Ovary (tissue), 9 donors: ENCODE data around the gene SPRR2E. TPM values are rescaled to one million over a fixed set of nuclear protein-coding genes. Genes with fewer than 3 reads are reported as not detected.
"Not testable (repeated sequence)": the region's sequence is repeated elsewhere in the genome, so short reads cannot be mapped to it uniquely, and the experiment has no call there.

Experiments
- DNase-seq, 5 donors: peaks; one replicate each; pipeline ENCODE4 v3.0.0-alpha.2; 2019 to 2020
- H3K27ac ChIP-seq, 2 donors: fragments of 200-600 bp; one replicate each; pipeline versions ENCODE4 v1.5.1 to v1.8.0; 2019 to 2022
- H3K27me3 ChIP-seq: fragments of 200-600 bp; one replicate; pipeline ENCODE4 v1.8.0; 2022
- H3K36me3 ChIP-seq: fragments of 200-600 bp; sonication (generic); one replicate; pipeline ENCODE4 v1.5.1; 2019
- H3K4me1 ChIP-seq: one replicate; pipeline ENCODE4 v1.8.1; 2013; ENCODE audit warnings: mild to moderate bottlenecking, moderate library complexity; ENCODE audit not compliant: insufficient read depth
- H3K4me3 ChIP-seq: fragments of 200-600 bp; sonication (generic); one replicate; pipeline ENCODE4 v1.5.1; 2017
- H3K9me3 ChIP-seq, 2 donors: fragments of 200-600 bp in 1 of 2; sonication (generic) in 1 of 2; one replicate each; pipeline versions ENCODE4 v1.5.1 to v1.8.1; 2013 to 2019; ENCODE audit warnings: mild to moderate bottlenecking in 1 of 2, moderate library complexity in 1 of 2
- EP300 ChIP-seq: sonication (generic); formaldehyde crosslinking; IDR thresholded peaks from one replicate; pipeline ENCODE4 v1.6.1; 2017; ENCODE audit warnings: antibody characterized with exemption
- POLR2A ChIP-seq: fragments of 450-650 bp; IDR thresholded peaks from one replicate; pipeline ENCODE4 v1.6.1; 2017; ENCODE audit warnings: antibody characterized with exemption, mild to moderate bottlenecking, moderate library complexity
- WGBS, 3 donors: extraction: QIAGEN DNeasy Blood & Tissue Kit in 1 of 3; methylation state at CpG; one replicate each; pipeline versions ENCODE4 v1.1.5 to v1.1.7; 2013 to 2017; 5-methylcytosine and 5-hydroxymethylcytosine counted together
- intact Hi-C, 4 donors: fragments of 100-400 bp; cut with DNase I; formaldehyde crosslinking; loops; one replicate each; pipeline versions ENCODE4 v1.11.0 to v1.15.1; 2022 to 2023
- polyA plus RNA-seq, 2 donors: library from polyadenylated mRNA; stranded (reverse); fragments of 200-250 nt in 1 of 2; fragments of 350-450 nt in 1 of 2; fragmentation: Illumina TruSeq in 1 of 2; extraction: RNeasy Lipid Tissue Mini Kit (QIAGEN cat#74804) in 1 of 2; gene quantifications; one replicate each; pipeline ENCODE4 v1.2.3, GENCODE V29; 2013 to 2014
- total RNA-seq, 7 donors: library from RNA; depleted of rRNA in 2 of 7; stranded (reverse); fragments of >200 nt in 2 of 7; fragmentation: NEBNext Ultra II Directional in 3 of 7; extraction: Animal tissue kit (Norgen Biotek cat#: 25700) in 3 of 7; gene quantifications; one replicate each; pipeline versions ENCODE4 v1.1.0 to v1.2.4, GENCODE V29; 2016 to 2023
- TF ChIP-seq, protein P1 (sequence below), 3 donors: fragments of 450-650 bp in 2 of 3; fragments of 200-600 bp in 1 of 3; IDR thresholded peaks; one replicate each; pipeline versions ENCODE4 v1.5.1 to v1.8.0; 2016 to 2022; ENCODE audit warnings: antibody characterized with exemption in 3 of 3, mild to moderate bottlenecking in 1 of 3
- donor health status: DM: no; HTN: no; CAD: no; lungs with moderate emphysema.
- donor health status: DM: no; HTN: no; CAD: no.
- donor health status: Bipolar disorder and iron deficiency.
- donor health status: DM: yes; HTN: yes; CAD: no.
- donor health status: DM: no; HTN: no; CAD: no.
- donor health status: DM: yes; HTN: yes; CAD: no.

SPRR2E gene
- total and polyA plus RNA-seq, 9 donors, result 0.63 to 1.5 (median 1.3) TPM; not detected in 3

- no peaks in the 10 kb centered on the region for H3K36me3 ChIP-seq
- TF ChIP-seq EP300 (no peak), POLR2A (no peak)
- TF ChIP-seq, protein P1, sequence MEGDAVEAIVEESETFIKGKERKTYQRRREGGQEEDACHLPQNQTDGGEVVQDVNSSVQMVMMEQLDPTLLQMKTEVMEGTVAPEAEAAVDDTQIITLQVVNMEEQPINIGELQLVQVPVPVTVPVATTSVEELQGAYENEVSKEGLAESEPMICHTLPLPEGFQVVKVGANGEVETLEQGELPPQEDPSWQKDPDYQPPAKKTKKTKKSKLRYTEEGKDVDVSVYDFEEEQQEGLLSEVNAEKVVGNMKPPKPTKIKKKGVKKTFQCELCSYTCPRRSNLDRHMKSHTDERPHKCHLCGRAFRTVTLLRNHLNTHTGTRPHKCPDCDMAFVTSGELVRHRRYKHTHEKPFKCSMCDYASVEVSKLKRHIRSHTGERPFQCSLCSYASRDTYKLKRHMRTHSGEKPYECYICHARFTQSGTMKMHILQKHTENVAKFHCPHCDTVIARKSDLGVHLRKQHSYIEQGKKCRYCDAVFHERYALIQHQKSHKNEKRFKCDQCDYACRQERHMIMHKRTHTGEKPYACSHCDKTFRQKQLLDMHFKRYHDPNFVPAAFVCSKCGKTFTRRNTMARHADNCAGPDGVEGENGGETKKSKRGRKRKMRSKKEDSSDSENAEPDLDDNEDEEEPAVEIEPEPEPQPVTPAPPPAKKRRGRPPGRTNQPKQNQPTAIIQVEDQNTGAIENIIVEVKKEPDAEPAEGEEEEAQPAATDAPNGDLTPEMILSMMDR (IDR thresholded peaks at IDR 0.05), result no peak
- 90 to 95% (median 94%) methylated on average over 1 of the region's 1 CpG for WGBS, 3 donors
- H3K9me3 ChIP-seq, result no peaks in the 10 kb centered on the region
- no peak overlapping the region for H3K27ac ChIP-seq
- H3K4me3 ChIP-seq, result no peak overlapping the region
- no peak for DNase-seq
- no peaks in the 10 kb centered on the region for H3K27me3 ChIP-seq
- H3K4me1 ChIP-seq, result peaks cover 5% of the 10 kb centered on the region
- intact Hi-C loops, result no loop called here
Measured at GRCh38 chr1:153133267-153133666, 38.9 kb upstream of the SPRR2E start.

GRCh38 chr1:153128688-153129087 lies 34.4 kb upstream of the SPRR2E start:
- intact Hi-C loops, H3K27ac ChIP-seq, H3K9me3 ChIP-seq, H3K27me3 ChIP-seq, H3K4me3 ChIP-seq, H3K36me3 ChIP-seq, DNase-seq, H3K4me1 ChIP-seq: not testable (repeated sequence)
- 95 to 97% (median 95%) methylated on average over 4 of the region's 4 CpGs for WGBS, 3 donors

- Histone ChIP-seq H3K4me1 (peaks cover 8% of the 10 kb centered on the region), H3K4me3 (no peak overlapping the region), H3K36me3 (no peaks in the 10 kb centered on the region), H3K27me3 (no peaks in the 10 kb centered on the region), H3K27ac (no peak overlapping the region), H3K9me3 (no peaks in the 10 kb centered on the region)
- DNase-seq, result no peak
- no peak for TF ChIP-seq EP300
- TF ChIP-seq POLR2A, result no peak
- TF ChIP-seq, protein P1 (IDR thresholded peaks at IDR 0.05), result no peak
- WGBS, 3 donors, result 82 to 91% (median 90%) methylated on average over 2 of the region's 2 CpGs
- intact Hi-C loops, result no loop called here
Measured at GRCh38 chr1:153127296-153127695, 33.0 kb upstream of the SPRR2E start.

DNA sequence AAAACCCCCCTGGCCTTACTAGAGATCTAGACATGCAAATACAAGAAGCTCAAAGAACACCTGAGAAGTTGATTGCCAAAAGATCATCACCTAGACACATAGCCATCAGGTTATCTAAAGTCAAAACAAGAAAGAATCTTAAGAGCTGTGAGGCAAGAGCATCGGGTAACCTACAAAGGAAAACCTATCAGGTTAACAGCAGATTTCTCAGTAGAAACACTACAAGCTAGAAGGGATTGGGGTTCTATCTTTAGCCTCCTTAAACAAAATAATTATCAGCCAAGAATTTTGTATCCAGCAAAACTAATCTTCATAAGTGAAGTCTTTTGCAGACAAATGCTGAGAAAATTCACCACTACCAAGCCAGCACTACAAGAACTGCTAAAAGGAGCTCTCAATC lies 31.2 kb upstream of the SPRR2E start:
- intact Hi-C loops, result no loop called here
- Histone ChIP-seq H3K27ac (no peak overlapping the region), H3K4me1 (peaks cover 3% of the 10 kb centered on the region), H3K9me3 (no peaks in the 10 kb centered on the region), H3K36me3 (no peaks in the 10 kb centered on the region), H3K27me3 (no peaks in the 10 kb centered on the region), H3K4me3 (no peak overlapping the region)
- WGBS, 3 donors, result 96 to 100% (median 100%) methylated on average over 1 of the region's 1 CpG
- TF ChIP-seq EP300, result no peak
- TF ChIP-seq POLR2A, result no peak
- DNase-seq, result no peak

DNA sequence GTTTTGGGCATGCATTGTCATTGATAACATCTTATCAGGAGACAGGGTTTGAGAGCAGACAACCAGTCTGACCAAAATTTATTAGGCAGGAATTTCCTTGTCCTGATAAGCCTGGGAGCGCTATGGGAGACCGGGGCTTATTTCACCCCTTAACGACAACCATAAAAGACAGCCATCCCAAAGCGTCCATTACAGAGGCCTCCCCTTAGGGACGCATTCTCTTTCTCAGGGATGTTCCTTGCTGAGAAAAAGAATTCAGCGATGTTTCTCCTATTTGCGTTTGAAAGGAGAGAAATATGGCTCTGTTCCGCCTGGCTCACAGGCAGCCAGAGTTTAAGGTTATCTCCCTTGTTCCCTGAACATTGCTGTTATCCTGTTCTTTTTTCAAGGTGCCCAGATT lies 29.5 kb upstream of the SPRR2E start:
- H3K4me1 ChIP-seq, H3K9me3 ChIP-seq, H3K36me3 ChIP-seq, intact Hi-C loops, H3K27ac ChIP-seq, H3K27me3 ChIP-seq, DNase-seq, H3K4me3 ChIP-seq: not testable (repeated sequence)
- WGBS, 3 donors, result 83% methylated on average over 8 of the region's 8 CpGs

- DNase-seq, result peak; percentile 62 to 76 (median 71)
- intact Hi-C loops, result no loop called here
- Histone ChIP-seq H3K9me3 (no peaks in the 10 kb centered on the region), H3K36me3 (no peaks in the 10 kb centered on the region), H3K4me3 (no peak overlapping the region), H3K4me1 (peaks cover 3% of the 10 kb centered on the region), H3K27me3 (no peaks in the 10 kb centered on the region), H3K27ac (peak overlapping the region in 1 of 2 donors; percentile 56)
- 15 to 31% (median 18%) methylated on average over 3 of the region's 3 CpGs for WGBS, 3 donors
- TF ChIP-seq EP300 (no peak), POLR2A (no peak)
- TF ChIP-seq, protein P1 (IDR thresholded peaks at IDR 0.05), result no peak
Measured at GRCh38 chr1:153122831-153123421, 28.6 kb upstream of the SPRR2E start.
